Measurements from ENCODE around the gene CBX1. TPM values are rescaled to one million over a fixed set of nuclear protein-coding genes. Genes with fewer than 3 reads are reported as not detected.
A peak's percentile ranks its signal among the peaks of the same experiment; 100 is the strongest.

The CBX1 gene
- polyA plus RNA-seq, 1 donor (not counting 4 experiments of a cell fraction or from before 2014, with no cell fraction given) = 42.3 TPM

- Histone ChIP-seq H3K27me3 (ENCODE audit: control insufficient read depth, extremely low read depth, insufficient read depth, low read length) (no peaks in the 10 kb centered on the region), H3K9ac (ENCODE audit: control insufficient read depth, extremely low read depth, insufficient read depth, low read length) (no peak overlapping the region), H3K4me1 (ENCODE audit: control insufficient read depth, extremely low read depth, insufficient read depth, low read length) (peaks cover 18% of the 10 kb centered on the region), H2AFZ (ENCODE audit: control insufficient read depth, low read length) (no peak overlapping the region), H3K36me3 (ENCODE audit: control insufficient read depth in 2 of 2, extremely low read depth in 1 of 2, insufficient read depth in 2 of 2, low read length in 2 of 2) (peaks cover 15 to 32% of the 10 kb centered on the region in 2 experiments), H3K4me3 (ENCODE audit: control insufficient read depth in 2 of 3, extremely low read depth in 1 of 3, insufficient read depth in 2 of 3, low read depth in 1 of 3, low read length in 3 of 3) (no peak overlapping the region), H3K79me2 (ENCODE audit: control insufficient read depth, insufficient read depth, low read length) (peaks cover under 1% of the 10 kb centered on the region), H3K4me2 (ENCODE audit: control insufficient read depth, extremely low read depth, insufficient read depth, low read depth, low read length) (no peak overlapping the region), H3K9me1 (ENCODE audit: control insufficient read depth, extremely low read depth, insufficient read depth, low read length) (no peaks in the 10 kb centered on the region), H3K9me3 (ENCODE audit: control insufficient read depth, low read depth, low read length) (no peaks in the 10 kb centered on the region), H3K27ac (ENCODE audit: control insufficient read depth, insufficient read depth, low read length) (no peak overlapping the region), H4K20me1 (ENCODE audit: control insufficient read depth, extremely low read depth, insufficient read depth, low read length) (no peaks in the 10 kb centered on the region)
- no peak for TF ChIP-seq EZH2 (IDR thresholded peaks at IDR 0.05; ENCODE audit: low read length)
- TF ChIP-seq CTCF (optimal IDR thresholded peaks at IDR 0.05 in 1 of 3, IDR thresholded peaks at IDR 0.05 in 1 of 3, conservative IDR thresholded peaks at IDR 0.05 in 1 of 3; ENCODE audit: extremely low read depth in 1 of 3, insufficient read depth in 2 of 3, low read length in 3 of 3) = no peak
- FAIRE-seq (no peak), DNase-seq (ENCODE audit: low read depth, low spot score) (no peak)
- dilution Hi-C loops (cut with MboI; ENCODE audit: extremely low pct_ligation_motif_present, low sequenced_read_pairs) = no loop called here
These were observed 29.6 kb downstream of the CBX1 start for GRCh38 chr17:48071654-48072053.

GRCh38 chr17:48070195-48070594 lies 31.1 kb downstream of the CBX1 start:
- Histone ChIP-seq H3K27ac (ENCODE audit: control insufficient read depth, insufficient read depth, low read length) (peak overlapping the region; percentile 34), H3K4me1 (ENCODE audit: control insufficient read depth, extremely low read depth, insufficient read depth, low read length) (peaks cover 23% of the 10 kb centered on the region), H3K4me2 (ENCODE audit: control insufficient read depth, extremely low read depth, insufficient read depth, low read depth, low read length) (no peak overlapping the region), H3K9me1 (ENCODE audit: control insufficient read depth, extremely low read depth, insufficient read depth, low read length) (no peaks in the 10 kb centered on the region), H3K9ac (ENCODE audit: control insufficient read depth, extremely low read depth, insufficient read depth, low read length) (no peak overlapping the region), H3K4me3 (ENCODE audit: control insufficient read depth in 2 of 3, extremely low read depth in 1 of 3, insufficient read depth in 2 of 3, low read depth in 1 of 3, low read length in 3 of 3) (no peak overlapping the region), H3K9me3 (ENCODE audit: control insufficient read depth, low read depth, low read length) (no peaks in the 10 kb centered on the region), H2AFZ (ENCODE audit: control insufficient read depth, low read length) (no peak overlapping the region), H3K79me2 (ENCODE audit: control insufficient read depth, insufficient read depth, low read length) (peaks cover 1% of the 10 kb centered on the region), H3K36me3 (ENCODE audit: control insufficient read depth in 2 of 2, extremely low read depth in 1 of 2, insufficient read depth in 2 of 2, low read length in 2 of 2) (peaks cover 17 to 29% of the 10 kb centered on the region in 2 experiments), H4K20me1 (ENCODE audit: control insufficient read depth, extremely low read depth, insufficient read depth, low read length) (no peaks in the 10 kb centered on the region), H3K27me3 (ENCODE audit: control insufficient read depth, extremely low read depth, insufficient read depth, low read length) (no peaks in the 10 kb centered on the region)
- FAIRE-seq (no peak), DNase-seq (ENCODE audit: low read depth, low spot score) (no peak)
- dilution Hi-C loops (cut with MboI; ENCODE audit: extremely low pct_ligation_motif_present, low sequenced_read_pairs) = no loop called here
- TF ChIP-seq CTCF (optimal IDR thresholded peaks at IDR 0.05 in 1 of 3, IDR thresholded peaks at IDR 0.05 in 1 of 3, conservative IDR thresholded peaks at IDR 0.05 in 1 of 3; ENCODE audit: extremely low read depth in 1 of 3, insufficient read depth in 2 of 3, low read length in 3 of 3) (no peak), EZH2 (IDR thresholded peaks at IDR 0.05; ENCODE audit: low read length) (no peak)
